ENCODE data around the gene CD2AP.

GRCh38 chr6:47465117-47465516 lies 12.5 kb upstream of the CD2AP start:
- TF ChIP-seq CTCF (IDR thresholded peaks at IDR 0.05) (no peak), POLR2A (IDR thresholded peaks at IDR 0.05) (no peak)
